NT2/D1 (cell line): ENCODE results near the gene LPP.

Source experiments
- SUZ12 ChIP-seq: IDR thresholded peaks from 2 replicates; pipeline ENCODE4 v1.6.1; 2011; ENCODE audit not compliant: insufficient read length, insufficient read depth; ENCODE audit errors: extremely low read depth
- YY1 ChIP-seq: IDR thresholded peaks from 2 replicates; pipeline ENCODE4 v1.6.1; 2011; ENCODE audit not compliant: insufficient read length, insufficient read depth
- ZNF274 ChIP-seq: IDR thresholded peaks from 2 replicates; pipeline ENCODE4 v1.6.1; 2011; ENCODE audit warnings: mild to moderate bottlenecking, low read depth, low read length

DNA sequence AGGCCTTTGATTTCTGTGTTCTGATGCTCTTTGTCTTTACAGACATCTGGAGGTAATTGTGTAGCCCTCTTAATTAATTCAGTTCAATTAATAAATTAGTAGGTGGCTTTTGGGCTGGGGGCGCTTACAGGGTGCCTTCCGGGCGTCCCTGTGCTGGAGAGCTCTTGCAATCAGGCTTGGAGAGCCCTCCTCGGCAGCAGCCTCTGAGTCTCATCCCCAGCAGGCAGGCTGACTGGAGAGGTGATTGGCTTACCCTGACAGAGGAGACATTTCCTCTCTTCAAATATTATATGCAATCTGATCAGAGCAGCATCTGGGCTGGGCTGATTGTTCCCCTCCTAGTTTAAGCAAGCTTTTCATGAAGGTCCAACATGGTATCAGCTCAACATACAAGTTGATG lies 250.7 kb downstream of the LPP start:
- TF ChIP-seq SUZ12 = no peak
- TF ChIP-seq ZNF274 = no peak
- no peak for TF ChIP-seq YY1
